ENCODE measurements around the gene CDH23. TPM values are rescaled to one million over a fixed set of nuclear protein-coding genes. Genes with fewer than 3 reads are reported as not detected.

CDH23 gene
- total and polyA plus RNA-seq, 2 donors (not counting 1 experiment from before 2014, with no cell fraction given), result 0.01 to 0.17 TPM

- Histone ChIP-seq H3K4me1 (ENCODE audit: control insufficient read depth, extremely low read depth, insufficient read depth, low read length) (no peaks in the 10 kb centered on the region), H4K20me1 (ENCODE audit: control insufficient read depth, extremely low read depth, insufficient read depth, low read length) (no peaks in the 10 kb centered on the region), H3K9ac (ENCODE audit: insufficient read depth, low read length) (no peak overlapping the region), H3K4me3 (replicated peaks in 1 of 4; ENCODE audit: control extremely low read depth in 1 of 4, insufficient read depth in 1 of 4, low read depth in 3 of 4, low read length in 4 of 4) (no peak overlapping the region), H3K79me2 (ENCODE audit: control insufficient read depth, insufficient read depth, low read length) (no peaks in the 10 kb centered on the region), H3K27ac (ENCODE audit: insufficient read depth, low read length) (no peak overlapping the region), H2AFZ (ENCODE audit: low read length) (no peak overlapping the region), H3K4me2 (ENCODE audit: extremely low read depth, insufficient read depth, low read length) (no peak overlapping the region), H3K9me3 (ENCODE audit: control insufficient read depth, insufficient read depth, low read depth, low read length) (no peaks in the 10 kb centered on the region), H3K36me3 (ENCODE audit: control insufficient read depth, insufficient read depth, low read length) (no peaks in the 10 kb centered on the region), H3K27me3 (ENCODE audit: control insufficient read depth, insufficient read depth, low read length) (peaks cover 5% of the 10 kb centered on the region)
- DNase-seq (ENCODE audit: low read depth in 2 of 2), result no peak
- TF ChIP-seq EZH2 (IDR thresholded peaks at IDR 0.05; ENCODE audit: low read length, missing control alignments), result no peak
- TF ChIP-seq, protein P1, sequence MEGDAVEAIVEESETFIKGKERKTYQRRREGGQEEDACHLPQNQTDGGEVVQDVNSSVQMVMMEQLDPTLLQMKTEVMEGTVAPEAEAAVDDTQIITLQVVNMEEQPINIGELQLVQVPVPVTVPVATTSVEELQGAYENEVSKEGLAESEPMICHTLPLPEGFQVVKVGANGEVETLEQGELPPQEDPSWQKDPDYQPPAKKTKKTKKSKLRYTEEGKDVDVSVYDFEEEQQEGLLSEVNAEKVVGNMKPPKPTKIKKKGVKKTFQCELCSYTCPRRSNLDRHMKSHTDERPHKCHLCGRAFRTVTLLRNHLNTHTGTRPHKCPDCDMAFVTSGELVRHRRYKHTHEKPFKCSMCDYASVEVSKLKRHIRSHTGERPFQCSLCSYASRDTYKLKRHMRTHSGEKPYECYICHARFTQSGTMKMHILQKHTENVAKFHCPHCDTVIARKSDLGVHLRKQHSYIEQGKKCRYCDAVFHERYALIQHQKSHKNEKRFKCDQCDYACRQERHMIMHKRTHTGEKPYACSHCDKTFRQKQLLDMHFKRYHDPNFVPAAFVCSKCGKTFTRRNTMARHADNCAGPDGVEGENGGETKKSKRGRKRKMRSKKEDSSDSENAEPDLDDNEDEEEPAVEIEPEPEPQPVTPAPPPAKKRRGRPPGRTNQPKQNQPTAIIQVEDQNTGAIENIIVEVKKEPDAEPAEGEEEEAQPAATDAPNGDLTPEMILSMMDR (conservative IDR thresholded peaks at IDR 0.05 in 1 of 2, IDR thresholded peaks at IDR 0.05 in 1 of 2; ENCODE audit: low read depth in 1 of 2, low read length in 2 of 2), result no peak
Observed at GRCh38 chr10:71677261-71677660, 280.5 kb downstream of the CDH23 start.

DNA sequence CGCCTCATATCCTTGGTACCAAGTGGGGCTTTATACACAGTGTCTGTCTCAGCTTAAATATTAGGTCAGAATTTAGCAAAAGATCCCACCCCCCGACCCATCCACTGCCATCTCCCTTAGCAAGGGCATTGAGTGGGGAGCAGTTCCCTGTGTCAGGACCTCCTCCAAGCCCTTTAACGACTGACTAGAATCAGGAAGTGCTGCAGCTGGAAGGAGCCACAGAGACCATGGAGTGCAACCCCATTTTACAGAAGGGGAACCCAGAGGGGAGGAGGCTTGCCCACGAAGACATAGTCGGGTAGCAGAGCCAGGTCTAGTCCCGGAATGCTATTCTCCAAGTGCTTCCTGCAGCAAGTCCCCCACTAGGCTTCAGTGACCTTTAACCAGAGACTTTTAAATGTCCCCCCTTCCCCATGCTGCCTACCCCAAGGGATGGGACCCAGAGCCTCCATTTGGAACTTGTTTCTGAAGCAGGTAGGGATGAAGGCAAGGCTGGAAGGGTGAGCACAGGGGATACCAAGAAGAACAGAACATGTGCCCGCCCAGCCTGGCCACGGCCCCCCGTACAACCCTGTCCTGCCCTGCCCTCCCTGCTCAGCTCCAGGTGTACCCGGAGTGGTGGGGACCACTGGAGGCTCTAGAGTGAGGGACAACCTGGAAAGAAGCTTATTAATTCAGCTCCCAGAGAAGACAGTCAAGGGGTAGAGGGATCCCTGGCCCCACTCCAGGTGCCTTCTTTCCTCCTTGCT, 281.5 kb downstream of the CDH23 start:
- H3K9me3 ChIP-seq (ENCODE audit: control insufficient read depth, insufficient read depth, low read depth, low read length), result no peaks in the 10 kb centered on the region
- H3K27ac ChIP-seq (ENCODE audit: insufficient read depth, low read length), result no peak overlapping the region
- no peaks in the 10 kb centered on the region for H3K36me3 ChIP-seq (ENCODE audit: control insufficient read depth, insufficient read depth, low read length)
- TF ChIP-seq, protein P1 (conservative IDR thresholded peaks at IDR 0.05 in 1 of 2, IDR thresholded peaks at IDR 0.05 in 1 of 2; ENCODE audit: low read depth in 1 of 2, low read length in 2 of 2), result no peak
- no peak for TF ChIP-seq EZH2 (IDR thresholded peaks at IDR 0.05; ENCODE audit: low read length, missing control alignments)
- H3K4me2 ChIP-seq (ENCODE audit: extremely low read depth, insufficient read depth, low read length), result no peak overlapping the region
- no peak overlapping the region for H3K4me3 ChIP-seq (replicated peaks in 1 of 4; ENCODE audit: control extremely low read depth in 1 of 4, insufficient read depth in 1 of 4, low read depth in 3 of 4, low read length in 4 of 4)
- H3K9ac ChIP-seq (ENCODE audit: insufficient read depth, low read length), result no peak overlapping the region
- peaks cover 6% of the 10 kb centered on the region for H3K27me3 ChIP-seq (ENCODE audit: control insufficient read depth, insufficient read depth, low read length)
- no peaks in the 10 kb centered on the region for H4K20me1 ChIP-seq (ENCODE audit: control insufficient read depth, extremely low read depth, insufficient read depth, low read length)
- no peaks in the 10 kb centered on the region for H3K79me2 ChIP-seq (ENCODE audit: control insufficient read depth, insufficient read depth, low read length)
- DNase-seq (ENCODE audit: low read depth in 2 of 2), result no peak
- H3K4me1 ChIP-seq (ENCODE audit: control insufficient read depth, extremely low read depth, insufficient read depth, low read length), result no peaks in the 10 kb centered on the region
- H2AFZ ChIP-seq (ENCODE audit: low read length), result no peak overlapping the region

GRCh38 chr10:71679425-71679824, 282.7 kb downstream of the CDH23 start:
- no peak for TF ChIP-seq EZH2 (IDR thresholded peaks at IDR 0.05; ENCODE audit: low read length, missing control alignments)
- Histone ChIP-seq H3K79me2 (ENCODE audit: control insufficient read depth, insufficient read depth, low read length) (no peaks in the 10 kb centered on the region), H3K27ac (ENCODE audit: insufficient read depth, low read length) (no peak overlapping the region), H3K4me2 (ENCODE audit: extremely low read depth, insufficient read depth, low read length) (no peak overlapping the region), H4K20me1 (ENCODE audit: control insufficient read depth, extremely low read depth, insufficient read depth, low read length) (no peaks in the 10 kb centered on the region), H3K4me3 (replicated peaks in 1 of 4; ENCODE audit: control extremely low read depth in 1 of 4, insufficient read depth in 1 of 4, low read depth in 3 of 4, low read length in 4 of 4) (no peak overlapping the region), H3K4me1 (ENCODE audit: control insufficient read depth, extremely low read depth, insufficient read depth, low read length) (no peaks in the 10 kb centered on the region), H2AFZ (ENCODE audit: low read length) (no peak overlapping the region), H3K27me3 (ENCODE audit: control insufficient read depth, insufficient read depth, low read length) (peaks cover 6% of the 10 kb centered on the region), H3K9ac (ENCODE audit: insufficient read depth, low read length) (no peak overlapping the region), H3K36me3 (ENCODE audit: control insufficient read depth, insufficient read depth, low read length) (no peaks in the 10 kb centered on the region), H3K9me3 (ENCODE audit: control insufficient read depth, insufficient read depth, low read depth, low read length) (no peaks in the 10 kb centered on the region)
- no peak for DNase-seq (ENCODE audit: low read depth in 2 of 2)

Measured in fibroblast of lung (primary cell).